Common myeloid progenitor, CD34-positive (primary cell): Measurements from ENCODE around the gene TIMP2.
"Not testable (repeated sequence)": the region's sequence is repeated elsewhere in the genome, so short reads cannot be mapped to it uniquely, and the experiment has no call there.

Experiments
- CTCF ChIA-PET: fragments of 350-600 bp; sonication (Branson Sonifier 250); formaldehyde crosslinking; loops from one replicate; lab custom pipeline; 2021; ENCODE audit warnings: antibody characterized with exemption; lab: Charles Lee
- POLR2A ChIA-PET: fragments of 350-600 bp; sonication (Branson Sonifier 250); formaldehyde crosslinking; loops from one replicate; lab custom pipeline; 2021; ENCODE audit warnings: antibody characterized with exemption; lab: Charles Lee
- DNase-seq, 3 donors: peaks; one replicate each; pipeline versions ENCODE4 v3.0.0 to v3.0.0-alpha.2; 2013
- H3K27ac ChIP-seq, 2 experiments: 1 replicate in 1 of 2; 2 replicates in 1 of 2; pipeline ENCODE4 v1.7.0; 2013; ENCODE audit warnings: inconsistent platforms in 2 of 2, low read length in 2 of 2, mild to moderate bottlenecking in 2 of 2, low read depth in 1 of 2, moderate library complexity in 1 of 2; ENCODE audit not compliant: severe bottlenecking in 2 of 2, insufficient read depth in 1 of 2, poor library complexity in 1 of 2
- H3K27me3 ChIP-seq, 5 experiments: replicated peaks in 2 of 5; 1 replicate in 3 of 5; 2 replicates in 2 of 5; pipeline versions ENCODE4 v1.6.1 to v1.7.0; 2013; ENCODE audit warnings: low read length in 4 of 5, mild to moderate bottlenecking in 2 of 5, moderate library complexity in 2 of 5, inconsistent platforms in 1 of 5; ENCODE audit not compliant: insufficient read depth in 5 of 5, control insufficient read depth in 4 of 5
- H3K36me3 ChIP-seq, 4 experiments: 1 replicate in 2 of 4; 2 replicates in 2 of 4; pipeline versions ENCODE4 v1.6.1 to v1.7.0; 2013; ENCODE audit warnings: low read length in 3 of 4, control low read depth in 1 of 4, mild to moderate bottlenecking in 1 of 4; ENCODE audit not compliant: control insufficient read depth in 4 of 4, insufficient read depth in 4 of 4
- H3K4me1 ChIP-seq, 4 experiments: 1 replicate in 3 of 4; 2 replicates in 1 of 4; pipeline versions ENCODE4 v1.6.1 to v1.7.1; 2013; ENCODE audit warnings: low read length in 3 of 4, mild to moderate bottlenecking in 3 of 4, control low read depth in 1 of 4, inconsistent platforms in 1 of 4, moderate library complexity in 1 of 4; ENCODE audit not compliant: control insufficient read depth in 4 of 4, insufficient read depth in 4 of 4; ENCODE audit errors: control extremely low read depth in 1 of 4
- H3K4me3 ChIP-seq, 7 experiments: 1 replicate in 4 of 7; 2 replicates in 3 of 7; pipeline versions ENCODE4 v1.5.1 to v1.7.0; 2013; ENCODE audit warnings: mild to moderate bottlenecking in 7 of 7, low read length in 6 of 7, moderate library complexity in 6 of 7, inconsistent platforms in 2 of 7, low read depth in 2 of 7, control low read depth in 1 of 7; ENCODE audit not compliant: insufficient read depth in 4 of 7, control insufficient read depth in 1 of 7; ENCODE audit errors: extremely low read depth in 1 of 7
- H3K9me3 ChIP-seq, 5 experiments: 1 replicate in 4 of 5; 2 replicates in 1 of 5; pipeline versions ENCODE4 v1.6.1 to v1.7.1; 2013; ENCODE audit warnings: low read length in 4 of 5, mild to moderate bottlenecking in 2 of 5, inconsistent platforms in 1 of 5, low read depth in 1 of 5, moderate library complexity in 1 of 5; ENCODE audit not compliant: control insufficient read depth in 4 of 5, insufficient read depth in 2 of 5; ENCODE audit errors: control extremely low read depth in 1 of 5
- WGBS: methylation state at CpG from one replicate; pipeline ENCODE4 v1.1.5; 2013; ENCODE audit not compliant: insufficient coverage; 5-methylcytosine and 5-hydroxymethylcytosine counted together

TIMP2 gene

GRCh38 chr17:78915872-78916632 is 9.1 kb downstream of the TIMP2 start:
- ChIA-PET POLR2A (interaction anchor here (0.6 to 1.8 kb wide), 6 partner anchors 12 to 110 kb away, joined by 3 to 4 read pairs (median 4); no protein-coding TSS in a partner anchor), CTCF (interaction anchor here (1.0 to 1.3 kb wide), 6 partner anchors 13 to 55 kb away, joined by 3 to 5 read pairs (median 4); partner anchors contain the start of gene CEP295NL)
- Histone ChIP-seq H3K4me1 (peaks cover 8 to 89% (median 68%) of the 10 kb centered on the region in 4 experiments), H3K27ac (peak overlapping the region; percentile 69 to 77), H3K9me3 (no peaks in the 10 kb centered on the region), H3K36me3 (peaks cover 0 to 5% (median 0%) of the 10 kb centered on the region in 4 experiments), H3K4me3 (peak overlapping the region in 5 of 7 experiments; percentile 17 to 65 (median 46)), H3K27me3 (no peaks in the 10 kb centered on the region)
- 14% methylated on average over 14 of the region's 17 CpGs for WGBS
- DNase-seq = peak; percentile 44 to 83 (median 71)

DNA sequence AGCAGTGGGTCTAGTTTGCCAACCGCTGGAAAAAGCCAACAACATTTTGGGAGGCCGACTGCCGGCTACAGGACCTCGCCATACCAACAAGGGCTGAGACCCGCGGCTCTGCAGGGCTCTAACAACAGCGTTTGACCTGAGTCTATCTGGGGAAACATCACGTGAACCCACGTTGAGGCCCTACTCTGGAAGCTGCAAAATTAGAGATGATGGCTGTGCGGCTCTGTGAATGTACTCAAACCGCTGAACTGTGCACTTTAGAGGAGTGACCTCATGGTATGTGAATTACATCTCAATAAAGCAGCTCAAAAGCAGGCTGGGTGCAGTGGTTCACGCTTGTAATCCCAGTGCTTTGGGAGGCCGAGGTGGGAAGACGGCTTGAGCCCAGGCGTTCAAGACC is 12.1 kb downstream of the TIMP2 start:
- Histone ChIP-seq H3K4me1 (peaks cover 10 to 66% (median 48%) of the 10 kb centered on the region in 4 experiments), H3K36me3 (peaks cover 0 to 6% (median 2%) of the 10 kb centered on the region in 4 experiments), H3K4me3 (no peak overlapping the region), H3K27me3 (no peaks in the 10 kb centered on the region), H3K27ac (no peak overlapping the region), H3K9me3 (no peaks in the 10 kb centered on the region)
- WGBS = 95% methylated on average over 15 of the region's 15 CpGs
- ChIA-PET CTCF (interaction anchor here (1.0 kb wide), 1 partner anchor 47 kb away, joined by 3 read pairs; no protein-coding TSS in a partner anchor), POLR2A (no interaction called here)
- DNase-seq = no peak

GRCh38 chr17:78912082-78912481 is 13.1 kb downstream of the TIMP2 start:
- H3K27me3 ChIP-seq = no peaks in the 10 kb centered on the region
- no peak for DNase-seq
- ChIA-PET POLR2A (no interaction called here), CTCF (no interaction called here)
- H3K27ac ChIP-seq = no peak overlapping the region
- H3K9me3 ChIP-seq = no peaks in the 10 kb centered on the region
- WGBS = 92% methylated on average over 5 of the region's 8 CpGs
- H3K36me3 ChIP-seq = peaks cover 0 to 6% (median 2%) of the 10 kb centered on the region in 4 experiments
- peaks cover 10 to 56% (median 39%) of the 10 kb centered on the region in 4 experiments for H3K4me1 ChIP-seq
- no peak overlapping the region for H3K4me3 ChIP-seq

DNA sequence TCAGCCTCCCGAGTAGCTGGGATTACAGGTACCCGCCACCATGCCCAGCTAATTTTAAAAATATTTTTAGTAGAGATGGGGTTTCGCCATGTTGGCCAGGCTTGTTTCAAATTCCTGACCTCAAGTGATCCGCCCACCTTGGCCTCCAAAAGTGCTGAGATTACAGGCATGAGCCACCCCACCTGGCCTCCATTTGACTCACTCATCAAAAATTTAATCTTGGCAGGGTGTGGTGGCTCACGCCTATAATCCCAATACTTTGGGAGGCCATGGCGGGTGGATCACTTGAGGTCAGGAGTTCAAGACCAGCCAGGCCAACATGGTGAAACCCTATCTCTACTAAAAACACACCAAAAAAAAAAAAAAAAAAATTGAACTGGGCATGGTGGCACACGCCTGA is 13.6 kb downstream of the TIMP2 start:
- H3K4me3 ChIP-seq, H3K9me3 ChIP-seq, H3K27ac ChIP-seq, POLR2A ChIA-PET, H3K27me3 ChIP-seq, DNase-seq, H3K36me3 ChIP-seq: not testable (repeated sequence)
- peaks cover 10 to 52% (median 35%) of the 10 kb centered on the region in 4 experiments for H3K4me1 ChIP-seq
- CTCF ChIA-PET = interaction anchor here (1.4 kb wide), 1 partner anchor 9 kb away, joined by 5 read pairs; the partner anchor contains the start of gene CEP295NL
- 100% methylated on average over 3 of the region's 7 CpGs for WGBS

GRCh38 chr17:78910497-78911284 is 14.5 kb downstream of the TIMP2 start:
- Histone ChIP-seq H3K27ac (no peak overlapping the region), H3K36me3 (peaks cover 0 to 6% (median 2%) of the 10 kb centered on the region in 4 experiments), H3K4me1 (peaks cover 8 to 43% (median 27%) of the 10 kb centered on the region in 4 experiments), H3K4me3 (peak overlapping the region in 2 of 7 experiments; percentile 19 to 20), H3K27me3 (no peaks in the 10 kb centered on the region), H3K9me3 (no peaks in the 10 kb centered on the region)
- POLR2A ChIA-PET = no interaction called here
- CTCF ChIA-PET = interaction anchor here (1.4 kb wide), 1 partner anchor 8 kb away, joined by 5 read pairs; the partner anchor contains the start of gene CEP295NL
- WGBS = 23% methylated on average over 6 of the region's 11 CpGs
- DNase-seq = peak in 2 of 3 donors; percentile 75 to 84

DNA sequence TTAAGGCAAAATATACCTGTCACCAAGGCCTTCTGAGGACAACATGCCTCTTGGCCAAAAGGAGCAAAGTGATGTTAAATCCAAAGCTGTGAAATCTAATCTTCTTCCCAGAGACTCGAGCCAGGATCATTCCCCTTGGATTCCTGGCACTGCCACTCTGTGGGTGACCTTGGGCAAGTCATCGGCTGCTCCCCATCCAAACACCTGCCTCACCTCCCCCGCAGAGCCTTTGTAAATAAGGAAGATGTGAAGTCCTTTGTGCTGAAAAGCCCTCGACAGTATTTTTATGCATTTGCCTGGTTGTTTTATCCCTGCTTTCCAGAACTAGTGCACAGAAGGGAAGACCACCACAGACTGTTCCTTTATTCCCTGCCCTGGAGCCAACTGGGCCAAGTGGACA is 16.8 kb downstream of the TIMP2 start:
- POLR2A ChIA-PET = no interaction called here
- Histone ChIP-seq H3K36me3 (peaks cover 0 to 10% (median 5%) of the 10 kb centered on the region in 4 experiments), H3K4me3 (no peak overlapping the region), H3K4me1 (peaks cover 4 to 27% (median 13%) of the 10 kb centered on the region in 4 experiments), H3K27me3 (no peaks in the 10 kb centered on the region), H3K27ac (no peak overlapping the region), H3K9me3 (no peaks in the 10 kb centered on the region)
- CTCF ChIA-PET = interaction anchor here (1.1 kb wide), 1 partner anchor 17 kb away, joined by 4 read pairs; no protein-coding TSS in a partner anchor
- 100% methylated on average over 4 of the region's 4 CpGs for WGBS
- DNase-seq = no peak
